Keratinocyte (primary cell): ENCODE measurements around the gene RPS3A.

Experiments
- CTCF ChIP-seq, 3 experiments: IDR thresholded peaks in 1 of 3; conservative IDR thresholded peaks in 1 of 3; optimal IDR thresholded peaks in 1 of 3; 2 replicates in 2 of 3; 3 replicates in 1 of 3; pipeline versions ENCODE3 to v1.5.1; 2011; ENCODE audit warnings: low read length in 3 of 3, mild to moderate bottlenecking in 3 of 3, moderate library complexity in 2 of 3, control low read depth in 1 of 3, inconsistent platforms in 1 of 3; ENCODE audit not compliant: insufficient read depth in 2 of 3; ENCODE audit errors: extremely low read depth in 1 of 3
- EZH2 ChIP-seq: IDR thresholded peaks from one replicate; pipeline ENCODE4 v1.6.1; 2012; ENCODE audit warnings: inconsistent platforms, mild to moderate bottlenecking, low read length, moderate library complexity

GRCh38 chr4:151129796-151130195 is 30.4 kb downstream of the RPS3A start:
- TF ChIP-seq CTCF (optimal IDR thresholded peaks at IDR 0.05 in 1 of 3, IDR thresholded peaks at IDR 0.05 in 1 of 3, conservative IDR thresholded peaks at IDR 0.05 in 1 of 3; ENCODE audit: extremely low read depth in 1 of 3, insufficient read depth in 2 of 3, low read length in 3 of 3) (no peak), EZH2 (no peak)
